ENCODE measurements around the gene FGF4. TPM values are rescaled to one million over a fixed set of nuclear protein-coding genes. Genes with fewer than 3 reads are reported as not detected.

FGF4 gene
- total RNA-seq, 1 donor from 2014 or later, result not detected

- Mint-ChIP-seq H3K4me1 (no peaks in the 10 kb centered on the region), H3K36me3 (ENCODE audit: low read depth) (no peaks in the 10 kb centered on the region), H3K4me3 (no peak overlapping the region), H3K27ac (no peak overlapping the region), H3K9me3 (no peaks in the 10 kb centered on the region), H3K27me3 (peaks cover 8% of the 10 kb centered on the region)
- ATAC-seq (ENCODE audit: low read depth), result no peak
- TF ChIP-seq, protein P1, sequence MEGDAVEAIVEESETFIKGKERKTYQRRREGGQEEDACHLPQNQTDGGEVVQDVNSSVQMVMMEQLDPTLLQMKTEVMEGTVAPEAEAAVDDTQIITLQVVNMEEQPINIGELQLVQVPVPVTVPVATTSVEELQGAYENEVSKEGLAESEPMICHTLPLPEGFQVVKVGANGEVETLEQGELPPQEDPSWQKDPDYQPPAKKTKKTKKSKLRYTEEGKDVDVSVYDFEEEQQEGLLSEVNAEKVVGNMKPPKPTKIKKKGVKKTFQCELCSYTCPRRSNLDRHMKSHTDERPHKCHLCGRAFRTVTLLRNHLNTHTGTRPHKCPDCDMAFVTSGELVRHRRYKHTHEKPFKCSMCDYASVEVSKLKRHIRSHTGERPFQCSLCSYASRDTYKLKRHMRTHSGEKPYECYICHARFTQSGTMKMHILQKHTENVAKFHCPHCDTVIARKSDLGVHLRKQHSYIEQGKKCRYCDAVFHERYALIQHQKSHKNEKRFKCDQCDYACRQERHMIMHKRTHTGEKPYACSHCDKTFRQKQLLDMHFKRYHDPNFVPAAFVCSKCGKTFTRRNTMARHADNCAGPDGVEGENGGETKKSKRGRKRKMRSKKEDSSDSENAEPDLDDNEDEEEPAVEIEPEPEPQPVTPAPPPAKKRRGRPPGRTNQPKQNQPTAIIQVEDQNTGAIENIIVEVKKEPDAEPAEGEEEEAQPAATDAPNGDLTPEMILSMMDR (IDR thresholded peaks at IDR 0.05), result no peak
- DNase-seq, result peak; percentile 36
- POLR2A ChIA-PET, result no interaction called here
- intact Hi-C loops (cut with micrococcal nuclease), result no loop called here
- CTCF ChIA-PET, result interaction anchor here (1.0 kb wide), 1 partner anchor 83 kb away, joined by 3 read pairs; no protein-coding TSS in a partner anchor
These were observed 26.6 kb upstream of the FGF4 start for GRCh38 chr11:69801513-69802335.

- ChIA-PET CTCF (no interaction called here), POLR2A (no interaction called here)
- no peaks in the 10 kb centered on the region for H3K4me1 Mint-ChIP-seq
- H3K9me3 Mint-ChIP-seq, result no peaks in the 10 kb centered on the region
- ATAC-seq (ENCODE audit: low read depth) (no peak), DNase-seq (no peak)
- H3K27me3 Mint-ChIP-seq, result peaks cover 8% of the 10 kb centered on the region
- TF ChIP-seq, protein P1 (IDR thresholded peaks at IDR 0.05), result no peak
- no peaks in the 10 kb centered on the region for H3K36me3 Mint-ChIP-seq (ENCODE audit: low read depth)
- no peak overlapping the region for H3K4me3 Mint-ChIP-seq
- intact Hi-C loops (cut with micrococcal nuclease), result no loop called here
- H3K27ac Mint-ChIP-seq, result no peak overlapping the region
These were observed 25.1 kb upstream of the FGF4 start for GRCh38 chr11:69800278-69800677.

GRCh38 chr11:69799582-69799981, 24.4 kb upstream of the FGF4 start:
- Mint-ChIP-seq H3K4me1 (no peaks in the 10 kb centered on the region), H3K36me3 (ENCODE audit: low read depth) (no peaks in the 10 kb centered on the region), H3K9me3 (no peaks in the 10 kb centered on the region), H3K27me3 (peaks cover 8% of the 10 kb centered on the region), H3K27ac (no peak overlapping the region), H3K4me3 (no peak overlapping the region)
- TF ChIP-seq, protein P1 (IDR thresholded peaks at IDR 0.05), result no peak
- DNase-seq (no peak), ATAC-seq (ENCODE audit: low read depth) (no peak)
- intact Hi-C loops (cut with micrococcal nuclease), result no loop called here
- ChIA-PET CTCF (no interaction called here), POLR2A (no interaction called here)

DNA sequence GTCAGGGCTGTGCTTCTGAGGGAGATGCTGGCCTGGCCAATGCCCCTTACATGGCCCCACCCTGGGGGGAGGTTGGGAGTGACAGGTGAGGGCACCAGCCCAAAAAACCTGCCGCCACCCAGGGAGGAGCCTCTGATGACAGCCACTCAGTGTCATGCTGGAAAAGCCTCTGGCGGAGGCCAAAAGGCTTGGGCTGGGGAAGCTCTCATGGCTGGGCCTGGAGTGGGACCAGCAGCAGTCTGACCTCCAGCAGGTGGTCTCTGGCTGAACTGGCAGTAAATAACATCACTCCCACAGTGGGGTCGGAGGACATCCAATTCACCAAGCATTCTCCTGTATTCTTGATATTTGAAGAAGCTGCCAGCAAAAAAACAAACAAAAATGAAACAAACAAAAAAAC, 24.0 kb upstream of the FGF4 start:
- Mint-ChIP-seq H3K36me3 (ENCODE audit: low read depth) (no peaks in the 10 kb centered on the region), H3K27ac (no peak overlapping the region), H3K4me1 (no peaks in the 10 kb centered on the region), H3K27me3 (peaks cover 8% of the 10 kb centered on the region), H3K4me3 (no peak overlapping the region), H3K9me3 (no peaks in the 10 kb centered on the region)
- TF ChIP-seq, protein P1 (IDR thresholded peaks at IDR 0.05), result no peak
- intact Hi-C loops (cut with micrococcal nuclease), result no loop called here
- no peak for ATAC-seq (ENCODE audit: low read depth)
- no peak for DNase-seq
- ChIA-PET CTCF (no interaction called here), POLR2A (no interaction called here)

- no peak overlapping the region for H3K27ac Mint-ChIP-seq
- peaks cover 10% of the 10 kb centered on the region for H3K27me3 Mint-ChIP-seq
- ChIA-PET CTCF (no interaction called here), POLR2A (no interaction called here)
- no peak overlapping the region for H3K4me3 Mint-ChIP-seq
- ATAC-seq (ENCODE audit: low read depth), result no peak
- intact Hi-C loops (cut with micrococcal nuclease), result no loop called here
- H3K9me3 Mint-ChIP-seq, result no peaks in the 10 kb centered on the region
- DNase-seq, result no peak
- no peaks in the 10 kb centered on the region for H3K36me3 Mint-ChIP-seq (ENCODE audit: low read depth)
- H3K4me1 Mint-ChIP-seq, result no peaks in the 10 kb centered on the region
- TF ChIP-seq, protein P1 (IDR thresholded peaks at IDR 0.05), result no peak
These were observed 22.8 kb upstream of the FGF4 start for GRCh38 chr11:69797737-69798528.

Data from activated B cell treated with CpG ODN at 0.5 μM for 24 hours (primary cell).